ENCODE measurements around the gene SLC25A43.
"Not testable (repeated sequence)": the region's sequence is repeated elsewhere in the genome, so short reads cannot be mapped to it uniquely, and the experiment has no call there.

SLC25A43 gene

GRCh38 chrX:119468551-119469312, 69.6 kb downstream of the SLC25A43 start:
- DNase-seq: peak; percentile 81 to 82

- peak in 1 of 2 experiments; percentile 2 for DNase-seq
These were observed 70.1 kb downstream of the SLC25A43 start for GRCh38 chrX:119469313-119469635.

GRCh38 chrX:119474615-119475388, 75.7 kb downstream of the SLC25A43 start:
- no peak for DNase-seq

GRCh38 chrX:119475389-119476101, 76.4 kb downstream of the SLC25A43 start:
- DNase-seq: no peak

DNA sequence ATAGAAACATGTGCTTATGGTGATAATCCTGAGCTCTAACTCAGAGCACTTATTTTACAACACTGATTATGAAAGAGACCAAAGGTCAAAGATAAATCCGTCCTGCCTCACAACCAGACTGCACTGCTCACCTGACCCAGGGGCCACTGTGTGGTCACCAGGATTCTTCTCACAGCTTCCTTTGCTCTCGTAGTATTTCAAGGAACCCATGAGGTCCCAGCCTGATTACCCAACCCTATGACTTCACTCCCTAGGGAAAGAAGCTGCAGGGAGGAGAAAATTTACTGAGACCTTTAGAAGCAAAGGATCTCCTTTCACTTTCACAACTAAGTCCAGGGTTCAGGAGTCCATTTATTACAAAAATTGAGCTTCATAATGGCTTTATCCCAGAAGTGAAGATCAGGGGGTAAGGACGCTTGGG, 78.7 kb downstream of the SLC25A43 start:
- no peak for DNase-seq

DNA sequence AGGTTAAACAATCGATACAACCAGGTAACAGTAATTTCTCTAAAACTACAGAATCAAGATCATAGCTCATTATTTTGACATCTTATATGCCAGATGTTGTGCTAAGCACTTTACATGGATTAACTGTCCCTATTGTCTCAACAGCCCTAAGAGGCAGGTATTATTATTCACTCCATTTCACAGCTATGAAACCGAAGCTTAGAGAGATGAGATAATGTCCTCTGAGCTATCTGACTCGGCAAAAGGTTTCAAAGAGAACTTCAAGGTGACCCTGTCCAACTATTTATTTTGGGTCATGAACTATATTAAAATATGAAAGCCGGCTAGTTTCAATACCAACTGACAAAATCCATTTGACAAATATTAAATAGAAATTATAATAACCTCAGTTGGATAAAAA, 79.4 kb downstream of the SLC25A43 start:
- no peak for DNase-seq

DNA sequence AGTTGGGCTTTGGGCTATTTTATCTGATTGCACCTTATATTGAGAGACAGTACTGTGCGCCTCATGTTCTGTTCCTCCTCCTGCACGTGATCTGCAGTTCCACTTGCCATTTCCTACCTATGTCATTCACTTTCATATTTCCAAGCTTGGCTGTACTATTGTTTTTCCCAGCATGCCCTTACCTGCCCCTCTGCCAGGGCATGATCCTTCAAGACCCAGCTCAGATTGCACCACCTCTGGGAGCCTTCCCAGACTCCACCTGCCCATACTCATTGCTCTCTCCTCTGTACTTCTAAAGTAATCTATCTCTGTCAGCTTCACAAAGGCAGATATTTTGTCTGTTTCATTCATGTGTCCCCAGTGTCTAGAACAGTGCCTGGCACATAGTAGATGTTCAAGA, 80.7 kb downstream of the SLC25A43 start:
- no peak for DNase-seq

GRCh38 chrX:119481323-119481801, 82.2 kb downstream of the SLC25A43 start:
- no peak for DNase-seq

GRCh38 chrX:119482041-119482440, 82.9 kb downstream of the SLC25A43 start:
- DNase-seq: no peak

DNA sequence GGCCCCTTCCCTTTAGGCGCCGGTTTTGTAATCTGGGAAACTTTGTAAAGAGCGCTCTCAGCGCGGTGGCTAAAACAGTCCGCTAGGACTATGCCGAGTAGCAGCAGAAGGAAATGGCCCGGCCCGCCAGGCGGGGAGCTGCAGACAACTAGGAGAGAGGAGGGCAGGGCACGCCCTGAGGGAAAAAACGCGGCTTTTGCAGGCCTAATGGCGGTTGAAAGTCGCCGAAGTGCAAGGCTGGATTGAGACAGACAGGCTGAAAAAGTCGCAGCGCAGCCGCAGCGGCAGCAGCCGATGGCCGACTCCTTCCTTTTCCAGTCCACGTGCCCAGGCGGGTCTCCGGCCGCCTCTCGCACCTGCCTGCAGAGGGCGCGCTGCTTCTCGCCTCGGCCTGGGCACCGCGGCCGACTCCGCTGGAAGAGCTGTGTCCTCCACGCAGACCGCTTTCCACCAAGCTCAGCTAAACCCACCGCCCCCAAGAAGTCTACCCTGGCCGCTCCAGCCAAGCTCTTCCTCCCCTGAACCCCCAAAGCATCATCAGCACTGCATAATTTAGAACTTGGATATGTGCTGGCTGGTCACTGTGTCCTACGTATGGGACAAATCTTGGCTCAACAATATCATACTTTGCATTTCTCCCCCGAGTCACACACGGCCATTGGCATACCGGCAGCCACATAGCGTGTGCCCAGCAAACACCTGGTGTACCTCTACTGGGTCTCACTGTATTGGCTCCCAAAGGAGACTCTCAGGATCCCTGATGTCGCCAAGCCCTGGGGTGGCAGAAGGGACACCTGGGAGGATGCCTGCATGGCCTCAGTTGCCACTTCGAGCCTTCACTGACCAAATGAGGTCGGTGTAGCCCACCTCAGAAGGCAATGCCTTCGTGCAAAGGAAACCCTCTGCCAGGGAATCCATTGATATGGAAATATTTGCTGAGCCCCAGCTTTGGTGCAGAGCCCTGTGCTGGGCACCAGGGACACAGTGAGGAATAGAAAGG, 83.6 kb downstream of the SLC25A43 start:
- peak; percentile 46 to 53 for DNase-seq

GRCh38 chrX:119486745-119487144, 87.6 kb downstream of the SLC25A43 start:
- no peak for DNase-seq

DNA sequence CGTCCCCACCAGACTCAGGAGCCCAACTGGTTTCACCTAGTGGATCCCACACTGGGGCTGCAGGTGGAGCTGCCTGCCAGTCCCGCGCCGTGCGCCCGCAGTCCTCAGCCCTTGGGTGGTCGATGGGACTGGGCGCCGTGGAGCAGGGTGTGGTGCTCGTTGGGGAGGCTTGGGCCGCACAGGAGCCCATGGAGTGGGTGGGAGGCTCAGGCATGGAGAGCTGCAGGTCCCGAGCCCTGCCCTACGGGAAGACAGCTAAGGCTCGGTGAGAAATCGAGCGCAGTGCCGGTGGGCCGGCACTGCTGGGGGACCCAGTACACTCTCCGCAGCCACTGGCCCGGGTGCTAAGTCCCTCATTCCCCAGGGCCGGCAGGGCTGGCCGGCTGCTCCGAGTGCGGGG, 88.6 kb downstream of the SLC25A43 start:
- not testable (repeated sequence) for DNase-seq

GRCh38 chrX:119488749-119489148, 89.6 kb downstream of the SLC25A43 start:
- peak; percentile 21 to 29 for DNase-seq

GRCh38 chrX:119489212-119490074, 90.3 kb downstream of the SLC25A43 start:
- DNase-seq: no peak

- no peak for DNase-seq
These were observed 93.3 kb downstream of the SLC25A43 start for GRCh38 chrX:119492463-119492862.

- DNase-seq: not testable (repeated sequence)
These were observed 94.8 kb downstream of the SLC25A43 start for GRCh38 chrX:119493851-119494495.

GRCh38 chrX:119495734-119496726, 96.9 kb downstream of the SLC25A43 start:
- no peak for DNase-seq

DNA sequence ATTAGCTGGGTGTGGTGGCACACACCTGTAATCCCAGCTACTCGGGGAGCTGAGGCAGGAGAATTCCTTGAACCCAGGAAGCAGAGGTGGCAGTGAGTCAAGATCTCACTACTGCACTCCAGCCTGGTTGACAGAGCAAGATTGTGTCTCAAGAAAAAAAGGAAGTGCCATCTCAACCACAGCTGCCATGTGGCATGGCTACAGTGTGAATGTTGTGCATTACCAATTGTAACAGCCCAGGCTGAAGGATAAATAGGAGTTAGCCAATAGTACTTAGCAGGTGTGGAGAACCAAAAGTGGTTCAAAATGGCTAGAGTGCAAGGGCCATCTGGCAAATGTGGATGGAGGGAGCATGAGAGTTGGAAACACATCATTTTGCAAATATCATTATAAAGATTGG, 98.0 kb downstream of the SLC25A43 start:
- no peak for DNase-seq

GRCh38 chrX:119500061-119500800, 101.1 kb downstream of the SLC25A43 start:
- DNase-seq: no peak

Measured in activated CD4-positive, alpha-beta T cell treated with anti-CD3 and anti-CD28 coated beads, Interleukin-2, amount 50 U/mL, for 4 hours (primary cell).